ENCODE results near the gene TCTN2.
A peak's percentile ranks its signal among the peaks of the same experiment; 100 is the strongest.

TCTN2 gene

DNA sequence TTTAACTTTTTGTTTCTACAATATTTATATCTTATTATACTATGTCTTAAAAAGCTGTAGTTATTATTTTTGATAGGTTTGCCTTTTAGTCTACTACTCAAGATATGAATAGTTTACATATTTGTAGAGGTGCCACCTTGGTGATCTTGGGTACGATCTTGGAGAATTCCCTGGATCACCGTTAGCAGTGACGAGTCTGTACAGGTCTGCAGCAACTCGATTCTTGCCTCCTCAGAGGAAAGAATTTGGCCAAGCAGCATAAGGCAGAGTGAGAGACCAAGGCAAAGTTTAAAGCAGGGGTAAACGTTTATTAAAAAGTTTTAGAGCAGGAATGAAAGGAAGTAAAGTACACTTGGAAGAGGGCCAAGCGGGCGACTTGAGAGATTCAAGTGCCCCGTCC, 3.1 kb upstream of the TCTN2 start:
- H3K36me3 Mint-ChIP-seq (ENCODE audit: low read depth), result peaks cover 10% of the 10 kb centered on the region
- H3K9me3 Mint-ChIP-seq, result no peaks in the 10 kb centered on the region
- no peaks in the 10 kb centered on the region for H3K27me3 Mint-ChIP-seq (ENCODE audit: low read depth)
- H3K4me1 Mint-ChIP-seq (ENCODE audit: low read depth), result peaks cover 9% of the 10 kb centered on the region
- H3K27ac Mint-ChIP-seq, result no peak overlapping the region
- no peak overlapping the region for H3K4me3 Mint-ChIP-seq

- Mint-ChIP-seq H3K36me3 (ENCODE audit: low read depth) (no peaks in the 10 kb centered on the region), H3K27ac (no peak overlapping the region), H3K4me1 (ENCODE audit: low read depth) (peaks cover 9% of the 10 kb centered on the region), H3K9me3 (no peaks in the 10 kb centered on the region), H3K4me3 (peak overlapping the region; percentile 85), H3K27me3 (ENCODE audit: low read depth) (no peaks in the 10 kb centered on the region)
Measured at GRCh38 chr12:123671876-123672275, 963 bp downstream of the TCTN2 start.

GRCh38 chr12:123675436-123675835, 4.5 kb downstream of the TCTN2 start:
- Mint-ChIP-seq H3K36me3 (ENCODE audit: low read depth) (no peaks in the 10 kb centered on the region), H3K27ac (no peak overlapping the region)

DNA sequence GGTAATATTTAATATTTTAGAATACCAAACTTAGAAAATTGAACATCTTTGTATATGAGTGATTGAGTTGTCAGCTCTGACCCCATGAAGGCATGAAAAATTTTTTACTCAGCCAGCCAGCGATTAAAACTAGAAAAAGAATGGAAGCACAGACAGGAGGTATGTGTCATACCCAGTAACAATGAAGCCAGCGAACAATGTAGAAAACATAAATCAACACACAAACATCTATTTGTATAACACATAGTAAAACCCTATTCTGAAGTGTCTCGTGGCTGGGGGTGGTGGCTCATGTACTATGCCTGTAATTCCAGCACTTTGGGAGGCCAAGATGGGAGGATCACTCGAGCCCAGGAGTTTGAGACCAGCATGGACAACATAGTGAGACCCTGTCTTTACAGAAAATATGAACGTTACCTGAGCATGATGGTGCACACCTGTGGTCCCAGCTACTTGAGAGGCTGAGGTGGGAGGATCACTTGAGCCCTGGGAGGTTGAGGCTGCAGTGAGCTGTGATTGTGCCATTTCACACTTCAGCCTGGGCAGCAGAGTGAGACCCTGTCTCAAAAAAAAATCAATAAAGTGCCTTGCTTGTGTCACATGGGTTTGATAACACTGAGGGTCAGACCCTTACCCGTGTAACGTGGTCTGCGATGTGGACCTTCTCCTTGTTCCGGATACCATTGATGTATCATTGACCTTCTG, 5.9 kb downstream of the TCTN2 start:
- Mint-ChIP-seq H3K4me3 (no peak overlapping the region), H3K36me3 (ENCODE audit: low read depth) (peaks cover 2% of the 10 kb centered on the region), H3K27ac (no peak overlapping the region), H3K4me1 (ENCODE audit: low read depth) (peaks cover 2% of the 10 kb centered on the region), H3K27me3 (ENCODE audit: low read depth) (no peaks in the 10 kb centered on the region), H3K9me3 (no peaks in the 10 kb centered on the region)

More at GRCh38 chr12:123675436-123675835, 4.5 kb downstream of the TCTN2 start:
- Mint-ChIP-seq H3K27me3 (ENCODE audit: low read depth) (no peaks in the 10 kb centered on the region), H3K9me3 (no peaks in the 10 kb centered on the region), H3K4me1 (ENCODE audit: low read depth) (peaks cover 9% of the 10 kb centered on the region), H3K4me3 (no peak overlapping the region)

GRCh38 chr12:123678981-123679380, 8.1 kb downstream of the TCTN2 start:
- Mint-ChIP-seq H3K4me1 (ENCODE audit: low read depth) (no peaks in the 10 kb centered on the region), H3K36me3 (ENCODE audit: low read depth) (peaks cover 2% of the 10 kb centered on the region), H3K9me3 (no peaks in the 10 kb centered on the region), H3K4me3 (no peak overlapping the region), H3K27me3 (ENCODE audit: low read depth) (no peaks in the 10 kb centered on the region), H3K27ac (no peak overlapping the region)

DNA sequence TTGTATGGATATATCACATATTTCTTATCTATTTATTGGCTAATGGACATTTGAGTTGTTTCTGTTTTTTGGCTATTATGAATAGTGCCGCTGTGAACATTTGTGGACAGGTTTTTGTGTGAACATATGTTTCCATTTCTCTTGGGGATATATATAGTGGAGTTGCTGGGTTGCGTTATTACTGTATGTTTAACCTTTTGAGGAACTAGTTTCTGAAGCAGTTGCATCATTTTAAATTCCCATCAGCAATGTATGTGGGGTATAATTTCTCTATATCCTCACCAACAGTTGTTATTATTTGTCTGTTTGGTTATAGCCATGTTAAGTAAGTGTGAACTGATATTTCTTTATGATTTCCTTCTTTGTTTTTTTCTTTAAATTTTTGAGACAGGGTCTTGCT, 10.7 kb downstream of the TCTN2 start:
- Mint-ChIP-seq H3K27ac (no peak overlapping the region), H3K36me3 (ENCODE audit: low read depth) (peaks cover 2% of the 10 kb centered on the region), H3K4me3 (no peak overlapping the region), H3K27me3 (ENCODE audit: low read depth) (no peaks in the 10 kb centered on the region), H3K4me1 (ENCODE audit: low read depth) (no peaks in the 10 kb centered on the region), H3K9me3 (no peaks in the 10 kb centered on the region)

- no peaks in the 10 kb centered on the region for H3K9me3 Mint-ChIP-seq
- peaks cover 2% of the 10 kb centered on the region for H3K36me3 Mint-ChIP-seq (ENCODE audit: low read depth)
- H3K4me3 Mint-ChIP-seq, result no peak overlapping the region
- H3K27ac Mint-ChIP-seq, result no peak overlapping the region
- no peaks in the 10 kb centered on the region for H3K27me3 Mint-ChIP-seq (ENCODE audit: low read depth)
- H3K4me1 Mint-ChIP-seq (ENCODE audit: low read depth), result no peaks in the 10 kb centered on the region
Measured at GRCh38 chr12:123683964-123684363, 13.1 kb downstream of the TCTN2 start.

DNA sequence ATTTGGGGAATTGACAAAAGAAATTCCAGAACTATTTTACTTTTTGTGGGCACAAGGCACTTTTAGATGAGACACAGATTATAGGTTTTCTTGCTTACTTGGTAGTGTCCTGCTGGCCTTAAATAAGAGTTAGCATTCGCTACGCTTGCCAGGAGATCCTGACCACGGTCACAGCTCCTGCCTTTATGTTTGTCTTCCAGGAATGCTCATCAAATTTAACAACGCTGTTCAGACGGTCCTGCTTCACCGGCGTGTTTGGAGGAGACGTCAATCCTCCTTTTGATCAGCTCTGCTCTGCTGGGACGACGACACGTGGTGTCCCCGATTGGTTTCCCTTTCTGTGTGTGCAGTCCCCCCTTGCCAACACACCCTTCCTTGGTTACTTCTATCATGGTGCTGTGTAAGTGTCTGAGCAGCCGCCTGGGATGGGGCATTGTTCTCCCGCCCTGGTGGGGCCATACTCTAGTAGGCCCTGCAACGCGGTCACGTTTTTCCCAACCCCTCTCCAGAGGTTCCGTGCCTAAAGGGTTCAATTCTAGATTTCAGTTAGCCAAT, 15.8 kb downstream of the TCTN2 start:
- no peak overlapping the region for H3K27ac Mint-ChIP-seq
- no peak overlapping the region for H3K4me3 Mint-ChIP-seq
- peaks cover 2% of the 10 kb centered on the region for H3K36me3 Mint-ChIP-seq (ENCODE audit: low read depth)

DNA sequence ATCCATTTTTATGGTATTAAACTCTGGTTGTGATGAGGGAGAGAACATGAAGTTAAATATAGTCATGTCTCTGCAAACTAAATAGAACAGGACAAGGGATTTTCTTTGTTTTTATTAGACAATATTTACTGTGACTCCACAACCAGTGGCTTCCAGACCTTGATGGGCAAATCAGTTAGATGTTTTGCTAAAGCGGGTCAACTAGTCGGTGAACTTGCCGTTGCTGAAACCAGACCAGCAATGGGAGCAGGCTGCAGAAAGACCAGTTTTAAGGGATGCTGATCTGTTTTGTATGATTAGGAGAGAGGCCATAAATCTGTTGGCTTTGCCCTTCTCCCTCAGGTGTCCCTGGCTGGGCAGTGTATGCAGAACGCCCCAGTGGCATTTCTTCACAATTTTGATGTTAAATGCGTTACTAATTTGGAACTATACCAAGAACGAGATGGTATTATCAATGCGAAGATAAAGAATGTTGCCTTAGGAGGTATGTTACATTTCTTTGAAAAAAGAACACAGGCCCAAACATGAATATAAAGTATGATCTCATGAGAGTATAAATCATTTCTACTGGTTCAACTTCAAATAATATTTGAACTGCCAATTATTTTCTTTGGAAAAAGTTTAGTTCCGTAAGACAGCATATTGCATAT, 19.4 kb downstream of the TCTN2 start:
- Mint-ChIP-seq H3K27me3 (ENCODE audit: low read depth) (no peaks in the 10 kb centered on the region), H3K4me1 (ENCODE audit: low read depth) (no peaks in the 10 kb centered on the region), H3K27ac (no peak overlapping the region), H3K36me3 (ENCODE audit: low read depth) (peaks cover 2% of the 10 kb centered on the region), H3K9me3 (no peaks in the 10 kb centered on the region), H3K4me3 (no peak overlapping the region)

More for the DNA sequence above, 15.8 kb downstream of the TCTN2 start:
- Mint-ChIP-seq H3K9me3 (no peaks in the 10 kb centered on the region), H3K4me1 (ENCODE audit: low read depth) (no peaks in the 10 kb centered on the region), H3K27me3 (ENCODE audit: low read depth) (no peaks in the 10 kb centered on the region)

DNA sequence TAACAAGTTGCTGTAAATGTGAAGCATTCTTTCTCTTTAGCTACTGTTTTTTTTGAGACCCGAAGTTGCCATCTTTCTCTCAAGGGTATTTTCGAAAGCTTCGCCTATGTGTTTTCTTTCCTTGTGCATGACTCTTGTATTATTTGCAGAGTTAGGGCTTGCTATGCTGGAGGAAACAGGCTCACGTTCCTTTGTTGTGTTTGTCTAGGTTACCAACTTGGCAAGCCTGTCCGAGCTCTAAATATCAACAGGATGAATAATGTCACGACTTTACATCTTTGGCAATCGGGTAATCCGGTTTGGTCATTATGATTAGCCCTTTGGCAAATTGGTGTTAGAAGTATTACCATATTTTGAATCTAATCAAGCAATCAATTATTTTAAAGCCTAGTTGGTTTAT, 25.3 kb downstream of the TCTN2 start:
- no peaks in the 10 kb centered on the region for H3K4me1 Mint-ChIP-seq (ENCODE audit: low read depth)
- H3K27me3 Mint-ChIP-seq (ENCODE audit: low read depth), result no peaks in the 10 kb centered on the region
- H3K36me3 Mint-ChIP-seq (ENCODE audit: low read depth), result peaks cover 2% of the 10 kb centered on the region
- H3K27ac Mint-ChIP-seq, result no peak overlapping the region
- H3K9me3 Mint-ChIP-seq, result no peaks in the 10 kb centered on the region
- no peak overlapping the region for H3K4me3 Mint-ChIP-seq

- H3K27ac Mint-ChIP-seq, result no peak overlapping the region
- no peaks in the 10 kb centered on the region for H3K9me3 Mint-ChIP-seq
- H3K4me1 Mint-ChIP-seq (ENCODE audit: low read depth), result no peaks in the 10 kb centered on the region
- H3K4me3 Mint-ChIP-seq, result no peak overlapping the region
- no peaks in the 10 kb centered on the region for H3K36me3 Mint-ChIP-seq (ENCODE audit: low read depth)
- no peaks in the 10 kb centered on the region for H3K27me3 Mint-ChIP-seq (ENCODE audit: low read depth)
Measured at GRCh38 chr12:123696646-123697045, 25.7 kb downstream of the TCTN2 start.

- H3K27ac Mint-ChIP-seq, result no peak overlapping the region
- peaks cover 2% of the 10 kb centered on the region for H3K4me1 Mint-ChIP-seq (ENCODE audit: low read depth)
- H3K9me3 Mint-ChIP-seq, result no peaks in the 10 kb centered on the region
- H3K27me3 Mint-ChIP-seq (ENCODE audit: low read depth), result no peaks in the 10 kb centered on the region
- H3K36me3 Mint-ChIP-seq (ENCODE audit: low read depth), result no peaks in the 10 kb centered on the region
- H3K4me3 Mint-ChIP-seq, result no peak overlapping the region
Measured at GRCh38 chr12:123705935-123706334, 35.0 kb downstream of the TCTN2 start.

DNA sequence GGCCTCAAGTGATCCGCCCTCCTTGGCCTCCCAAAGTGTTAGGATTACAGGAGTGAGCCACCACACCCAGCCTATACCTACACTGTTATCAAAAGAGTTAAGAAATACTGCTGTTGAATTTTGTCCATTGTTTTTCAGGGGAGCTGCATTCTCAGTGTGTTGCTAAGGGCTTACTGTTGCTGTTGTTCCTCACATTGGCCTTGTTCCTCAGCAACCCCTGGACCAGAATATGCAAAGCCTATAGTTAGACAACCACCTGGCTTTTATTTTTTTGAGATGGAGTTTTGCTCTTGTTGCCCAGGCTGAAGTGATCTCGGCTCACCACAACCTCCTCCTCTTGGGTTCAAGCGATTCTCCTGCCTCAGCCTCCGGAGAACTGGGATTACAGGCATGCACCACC, 36.6 kb downstream of the TCTN2 start:
- Mint-ChIP-seq H3K27ac (no peak overlapping the region), H3K4me3 (no peak overlapping the region), H3K4me1 (ENCODE audit: low read depth) (peaks cover 6% of the 10 kb centered on the region), H3K27me3 (ENCODE audit: low read depth) (no peaks in the 10 kb centered on the region), H3K9me3 (no peaks in the 10 kb centered on the region), H3K36me3 (ENCODE audit: low read depth) (peaks cover 2% of the 10 kb centered on the region)

- peaks cover 4% of the 10 kb centered on the region for H3K36me3 Mint-ChIP-seq (ENCODE audit: low read depth)
- peak overlapping the region; percentile 79 for H3K27ac Mint-ChIP-seq
- H3K9me3 Mint-ChIP-seq, result no peaks in the 10 kb centered on the region
- peaks cover 33% of the 10 kb centered on the region for H3K4me1 Mint-ChIP-seq (ENCODE audit: low read depth)
- peak overlapping the region; percentile 88 for H3K4me3 Mint-ChIP-seq
- H3K27me3 Mint-ChIP-seq (ENCODE audit: low read depth), result no peaks in the 10 kb centered on the region
Measured at GRCh38 chr12:123712780-123713319, 41.9 kb downstream of the TCTN2 start.

GRCh38 chr12:123713398-123713797, 42.5 kb downstream of the TCTN2 start:
- H3K36me3 Mint-ChIP-seq (ENCODE audit: low read depth), result peaks cover 4% of the 10 kb centered on the region
- H3K27ac Mint-ChIP-seq, result peak overlapping the region; percentile 79
- H3K4me1 Mint-ChIP-seq (ENCODE audit: low read depth), result peaks cover 33% of the 10 kb centered on the region
- no peaks in the 10 kb centered on the region for H3K9me3 Mint-ChIP-seq
- peak overlapping the region; percentile 88 for H3K4me3 Mint-ChIP-seq
- H3K27me3 Mint-ChIP-seq (ENCODE audit: low read depth), result no peaks in the 10 kb centered on the region
